ENCODE measurements around the gene TMEM147.
A peak's percentile ranks its signal among the peaks of the same experiment; 100 is the strongest.
"Not testable (repeated sequence)": the region's sequence is repeated elsewhere in the genome, so short reads cannot be mapped to it uniquely, and the experiment has no call there.

TMEM147 gene

DNA sequence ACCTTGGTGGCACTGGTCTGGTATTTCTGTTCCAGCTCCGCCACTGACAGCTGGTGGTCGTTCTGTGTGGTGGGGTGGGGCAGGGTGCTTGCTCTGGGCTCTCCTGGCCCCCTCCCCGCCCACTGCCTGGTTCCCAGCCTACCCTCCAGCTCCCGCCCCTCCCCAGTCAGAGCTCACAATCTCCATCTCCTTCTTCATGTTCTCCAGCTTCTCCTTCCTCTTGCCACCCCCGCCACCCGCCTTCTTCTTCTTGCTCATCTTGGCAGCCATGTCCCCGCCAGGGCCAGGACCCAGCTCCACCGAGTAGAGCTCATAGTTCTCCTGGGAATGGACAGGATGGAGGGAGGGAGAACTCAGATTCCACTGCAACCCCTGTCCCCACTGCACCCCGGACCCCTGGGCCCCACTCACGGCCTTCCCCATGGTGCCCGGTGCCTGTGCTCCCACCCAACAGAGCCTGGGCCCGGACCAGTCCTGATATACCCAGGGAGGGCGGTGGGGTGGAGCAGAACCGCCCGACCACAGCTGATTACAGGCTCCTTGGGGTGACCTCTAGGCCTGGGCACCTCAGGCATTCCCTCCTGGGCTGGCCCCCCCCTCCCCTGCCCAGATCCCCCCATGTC, 17.9 kb downstream of the TMEM147 start, which contains the start of gene ATP4A:
Gene ATP4A, minus strand, starts transcription at position 452 of the 623 bp plus-strand sequence. Its CDS starts 29 bp downstream, at position 423.
- no peak for DNase-seq (ENCODE audit: low spot score)

DNA sequence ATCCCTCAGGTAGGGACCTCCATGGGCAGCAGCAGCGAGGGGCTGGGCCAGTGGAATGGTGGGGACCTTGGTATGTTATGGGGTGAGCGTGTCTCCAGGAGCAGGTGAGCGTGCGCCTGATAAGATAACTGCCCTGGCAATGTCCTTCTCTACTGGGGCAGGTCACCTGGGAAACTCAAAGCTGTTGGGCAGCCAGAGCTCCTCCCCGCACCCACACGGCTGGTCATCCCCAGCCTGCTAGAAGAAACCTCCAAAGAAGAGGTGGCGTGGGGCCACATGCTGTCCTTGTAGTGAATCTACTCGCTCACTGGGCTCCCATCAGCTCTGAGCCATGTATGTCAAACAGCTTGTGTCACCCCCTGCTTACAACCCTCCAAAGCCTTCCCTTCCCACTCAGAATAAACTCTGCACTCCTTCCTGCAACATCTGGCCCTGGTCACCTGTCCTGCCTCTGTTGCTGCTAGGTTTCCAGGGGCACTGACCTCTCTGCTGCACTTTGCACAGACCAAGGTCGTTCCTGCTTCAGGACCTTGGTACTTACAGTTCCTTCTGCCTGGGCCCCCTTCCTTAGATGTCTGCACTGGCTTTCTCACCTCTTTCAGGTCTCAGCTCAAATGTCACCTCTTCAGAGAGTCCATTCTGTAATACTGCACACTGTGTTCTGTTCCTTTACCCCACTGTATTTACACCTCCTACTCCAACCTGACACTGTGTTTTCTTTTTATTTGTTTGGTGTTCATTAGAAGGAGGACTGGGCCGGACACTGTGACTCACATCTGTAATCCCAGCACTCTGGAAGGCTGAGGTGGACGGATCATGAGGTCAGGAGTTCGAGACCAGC, 19.8 kb downstream of the TMEM147 start:
- DNase-seq (ENCODE audit: low spot score): no peak

DNA sequence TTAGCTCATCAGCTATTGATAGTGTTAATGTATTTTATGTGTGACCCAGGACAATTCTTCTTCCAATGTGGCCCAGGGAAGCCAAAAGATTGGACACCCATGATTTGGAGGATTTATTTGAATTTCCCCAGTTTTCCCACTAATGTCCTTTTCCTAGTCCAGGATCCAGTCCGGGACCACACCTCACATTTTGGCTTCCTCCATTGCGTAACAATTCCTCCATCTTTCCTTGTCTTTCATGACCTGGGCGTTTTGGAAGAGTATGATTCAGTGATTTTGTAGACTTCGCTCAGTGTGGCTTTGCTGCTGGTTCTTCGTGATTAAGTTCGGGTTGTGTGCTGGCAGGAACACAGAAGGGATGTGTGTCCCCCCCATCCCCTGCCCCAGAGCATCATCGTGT, 21.3 kb downstream of the TMEM147 start:
- no peak for DNase-seq (ENCODE audit: low spot score)

DNA sequence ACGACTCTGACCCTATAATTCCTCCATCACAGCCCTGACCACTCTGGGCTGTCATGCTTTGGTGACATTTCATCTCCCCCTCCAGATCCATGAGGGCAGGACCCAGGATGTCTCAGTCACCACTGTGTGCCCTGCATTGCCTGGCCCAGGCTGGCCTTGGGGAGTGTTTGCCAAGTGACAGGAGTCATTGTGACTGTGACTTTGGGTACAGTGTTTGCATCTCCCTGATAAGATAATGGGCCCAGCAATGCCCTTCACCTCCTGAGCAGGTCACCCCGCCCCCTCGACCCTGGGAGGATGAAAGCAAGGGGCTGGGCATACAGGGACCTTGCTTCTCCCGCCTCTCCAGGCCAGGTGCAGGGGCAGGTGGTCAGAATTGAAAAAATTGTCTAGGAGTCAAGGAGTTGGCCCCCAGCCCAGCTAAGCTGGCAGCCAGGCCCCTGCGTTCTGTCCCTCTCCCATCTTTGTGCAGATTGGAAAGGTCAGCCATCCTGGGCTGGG, 23.9 kb downstream of the TMEM147 start:
- DNase-seq (ENCODE audit: low spot score): no peak

DNA sequence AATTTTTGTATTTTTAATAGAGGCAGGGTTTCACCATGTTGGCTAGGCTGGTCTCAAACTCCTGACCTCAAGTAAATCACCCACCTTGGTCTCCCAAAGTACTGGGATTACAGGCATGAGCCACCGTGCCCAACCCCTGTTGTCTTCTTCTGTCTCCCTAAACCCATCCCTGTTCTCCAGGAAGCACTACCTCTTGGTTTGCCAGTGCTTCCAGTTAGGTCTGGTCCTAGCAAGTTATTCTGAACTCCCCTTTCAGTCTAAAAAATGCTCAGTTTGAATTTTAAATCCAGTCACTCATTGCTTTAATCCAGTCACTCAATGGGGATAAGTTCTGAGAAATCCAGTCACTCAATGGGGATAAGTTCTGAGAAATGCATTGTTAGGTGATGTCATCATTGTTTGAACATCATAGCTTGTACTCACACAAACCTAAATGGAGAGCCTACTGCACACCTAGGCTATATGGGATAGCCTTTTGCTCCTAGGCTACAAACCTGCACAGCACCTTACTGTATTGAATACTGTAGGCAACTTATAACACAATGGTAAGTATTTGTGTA, 26.1 kb downstream of the TMEM147 start:
- no peak for DNase-seq (ENCODE audit: low spot score)

DNA sequence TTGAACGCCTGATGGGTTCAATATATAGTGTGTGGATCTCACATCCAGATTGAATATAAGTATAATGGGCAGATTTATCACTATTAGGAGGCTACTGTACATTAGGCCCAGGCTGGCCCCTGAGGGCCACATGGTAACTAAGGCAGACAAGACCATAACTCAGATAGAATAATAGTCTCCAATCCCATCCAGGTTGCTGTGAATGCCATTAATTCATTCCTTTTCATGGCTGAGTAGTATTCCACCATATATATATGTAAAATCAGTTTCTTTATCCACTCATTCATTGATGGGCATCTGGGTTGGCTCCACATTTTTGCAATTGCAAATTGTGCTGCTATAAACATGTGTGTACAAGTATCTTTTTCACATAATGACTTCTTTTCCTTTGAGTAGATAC, 32.5 kb downstream of the TMEM147 start:
- no peak for DNase-seq (ENCODE audit: low spot score)

DNA sequence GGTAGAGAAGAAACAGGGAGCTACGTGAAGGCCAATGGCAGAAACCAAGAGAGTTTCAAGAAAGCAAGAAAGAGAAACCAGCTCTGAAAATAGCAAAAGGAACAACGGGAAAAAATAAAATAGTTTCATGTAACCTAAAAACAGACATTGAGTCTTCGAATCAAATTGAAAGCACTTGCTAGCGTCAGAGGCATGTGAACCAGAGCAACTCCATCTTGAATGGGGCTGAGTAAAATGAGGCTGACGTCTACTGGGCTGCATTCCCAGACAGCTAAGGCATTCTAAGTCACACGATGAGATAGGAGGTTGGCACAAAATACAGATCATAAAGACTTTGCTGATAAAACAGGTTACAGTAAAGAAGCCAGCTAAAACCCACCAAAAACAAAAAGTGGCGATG, 33.3 kb downstream of the TMEM147 start:
- no peak for DNase-seq (ENCODE audit: low spot score)

DNA sequence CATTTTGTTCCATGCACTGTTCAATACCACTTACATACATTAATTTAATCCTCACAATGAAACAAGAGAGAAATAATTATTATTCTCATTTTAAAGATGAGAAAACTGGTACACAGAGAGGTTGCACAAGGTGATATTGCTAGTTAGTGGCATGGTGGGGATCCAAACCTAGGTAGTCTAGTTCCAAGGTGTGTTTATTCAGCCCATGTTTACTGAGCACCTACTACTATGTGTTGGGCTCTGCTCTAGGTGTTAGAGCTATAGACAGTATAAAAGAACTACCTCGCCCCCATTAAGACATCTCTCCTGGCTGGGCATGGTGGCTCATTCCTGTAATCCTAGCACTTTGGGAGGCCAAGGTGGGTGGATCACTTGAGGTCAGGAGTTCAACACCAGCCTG, 37.3 kb downstream of the TMEM147 start:
- no peak for DNase-seq (ENCODE audit: low spot score)

DNA sequence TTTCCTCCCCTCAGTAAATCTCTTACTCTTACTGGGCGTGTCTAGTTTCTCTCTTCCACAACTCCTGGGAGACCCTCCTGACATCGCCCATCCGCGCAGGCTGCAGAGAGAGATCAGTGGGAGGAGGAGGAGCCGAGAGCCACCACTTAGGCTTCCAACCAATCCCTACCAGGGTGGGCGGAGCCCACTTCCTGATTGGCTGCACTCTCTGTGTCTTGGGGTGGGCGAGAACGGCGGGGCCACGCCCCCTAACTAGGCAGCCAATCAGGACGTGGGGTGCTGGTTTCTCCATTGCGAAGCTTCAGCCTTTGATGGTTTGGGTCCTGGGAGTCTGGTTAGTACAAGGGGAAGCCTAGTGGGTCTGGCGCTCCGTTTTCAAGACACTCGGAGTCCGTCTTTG, 40.4 kb downstream of the TMEM147 start, which contains the start of gene PMIS2:
Gene PMIS2, plus strand, starts transcription at position 326 of the 400 bp plus-strand sequence. CDS start 87 bp downstream, outside the sequence.
- DNase-seq (ENCODE audit: low spot score): no peak

DNA sequence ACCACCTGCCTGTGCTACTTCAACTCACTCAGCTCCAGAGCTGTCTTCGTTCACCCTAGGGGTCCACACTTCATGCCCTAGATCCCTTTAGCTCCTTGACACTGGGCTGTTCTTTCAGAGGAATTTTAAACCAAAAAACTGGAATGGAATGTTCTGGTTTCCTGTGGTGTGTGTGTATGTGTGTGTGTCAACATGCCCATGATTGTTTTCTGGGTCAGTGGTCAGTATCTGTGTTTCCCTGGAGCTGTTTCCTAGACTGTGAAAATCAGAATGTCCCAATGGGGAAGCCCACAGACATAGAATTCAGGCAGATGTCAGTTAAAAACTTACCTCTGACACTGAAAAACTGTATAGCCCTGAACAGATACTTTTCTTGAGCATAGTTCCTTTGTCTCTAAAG, 41.9 kb downstream of the TMEM147 start:
- no peak for DNase-seq (ENCODE audit: low spot score)

DNA sequence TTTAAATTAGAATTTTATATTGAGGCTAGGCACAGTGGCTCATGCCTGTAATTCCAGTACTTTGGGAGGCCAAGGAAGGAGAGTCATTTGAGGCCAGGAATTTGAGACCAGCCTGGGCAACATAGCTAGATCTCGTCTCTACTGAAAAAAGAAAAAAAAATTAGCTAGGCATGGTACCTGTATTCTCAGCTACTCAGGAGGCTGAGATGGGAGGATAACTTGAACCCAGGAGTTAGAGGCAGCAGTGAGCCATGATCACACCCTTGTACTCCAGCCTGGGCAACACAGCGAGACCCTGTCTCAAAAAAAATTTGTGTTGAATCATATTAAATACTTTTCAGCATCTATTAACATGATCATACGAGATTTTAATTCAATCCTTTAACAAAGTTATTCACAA, 45.4 kb downstream of the TMEM147 start:
- DNase-seq (ENCODE audit: low spot score): no peak

DNA sequence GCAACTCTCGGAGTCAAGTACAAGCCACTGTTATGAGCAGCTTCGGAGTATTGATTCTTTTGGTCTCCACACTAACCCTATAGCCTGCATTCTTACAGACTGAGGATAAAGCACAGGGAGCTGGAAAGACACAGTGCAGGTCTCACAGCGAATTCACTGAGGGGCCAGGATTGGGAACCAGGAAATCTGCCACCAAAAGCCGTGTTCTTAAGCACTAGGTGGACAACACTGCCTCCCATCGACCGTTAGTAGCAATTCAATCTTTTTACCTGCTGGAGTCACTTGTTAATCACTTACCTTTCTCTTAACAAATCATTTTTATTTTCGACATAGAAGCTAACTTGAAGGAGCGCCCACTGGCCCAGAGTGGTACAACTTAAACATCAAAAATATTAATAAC, 46.8 kb downstream of the TMEM147 start:
- DNase-seq (ENCODE audit: low spot score): peak; percentile 25

DNA sequence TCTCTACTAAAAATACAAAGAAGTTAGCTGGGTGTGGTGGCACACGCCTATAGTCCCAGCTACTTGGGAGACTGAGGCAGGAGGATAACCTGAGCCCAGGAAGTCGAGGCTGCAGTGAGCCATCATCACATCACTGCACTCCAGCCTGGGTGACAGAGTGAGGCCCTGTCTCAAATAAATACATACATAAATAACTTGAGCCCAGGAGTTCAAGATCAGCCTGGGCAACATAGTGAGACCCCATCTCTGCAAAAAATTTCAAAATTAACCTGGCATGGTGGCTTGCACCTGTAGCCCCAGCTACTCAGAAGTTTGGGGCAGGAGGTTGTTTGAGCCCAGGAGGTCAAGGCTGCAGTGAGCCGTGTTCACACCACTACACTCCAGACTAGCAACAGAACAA, 49.6 kb downstream of the TMEM147 start:
- DNase-seq (ENCODE audit: low spot score): not testable (repeated sequence)

DNA sequence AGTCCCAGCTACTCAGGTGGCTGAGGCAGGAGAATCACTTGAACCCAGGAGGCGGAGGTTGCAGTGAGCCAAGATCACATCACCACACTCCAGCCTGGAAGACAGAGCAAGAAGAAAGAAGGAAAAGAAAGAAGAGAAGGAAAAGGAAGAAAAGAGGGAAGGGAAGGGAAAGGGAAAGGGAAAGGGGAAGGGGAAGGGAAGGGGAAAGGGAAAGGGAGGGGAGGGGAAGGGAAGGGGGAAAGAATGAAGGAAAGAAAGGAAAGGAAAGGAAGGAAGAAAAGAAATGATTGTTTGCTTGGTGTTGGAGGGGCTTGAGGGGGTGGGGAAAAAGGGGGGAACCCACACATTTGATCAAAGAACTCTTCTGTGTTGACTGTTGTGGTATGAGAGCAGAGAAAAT, 50.5 kb downstream of the TMEM147 start:
- no peak for DNase-seq (ENCODE audit: low spot score)

DNA sequence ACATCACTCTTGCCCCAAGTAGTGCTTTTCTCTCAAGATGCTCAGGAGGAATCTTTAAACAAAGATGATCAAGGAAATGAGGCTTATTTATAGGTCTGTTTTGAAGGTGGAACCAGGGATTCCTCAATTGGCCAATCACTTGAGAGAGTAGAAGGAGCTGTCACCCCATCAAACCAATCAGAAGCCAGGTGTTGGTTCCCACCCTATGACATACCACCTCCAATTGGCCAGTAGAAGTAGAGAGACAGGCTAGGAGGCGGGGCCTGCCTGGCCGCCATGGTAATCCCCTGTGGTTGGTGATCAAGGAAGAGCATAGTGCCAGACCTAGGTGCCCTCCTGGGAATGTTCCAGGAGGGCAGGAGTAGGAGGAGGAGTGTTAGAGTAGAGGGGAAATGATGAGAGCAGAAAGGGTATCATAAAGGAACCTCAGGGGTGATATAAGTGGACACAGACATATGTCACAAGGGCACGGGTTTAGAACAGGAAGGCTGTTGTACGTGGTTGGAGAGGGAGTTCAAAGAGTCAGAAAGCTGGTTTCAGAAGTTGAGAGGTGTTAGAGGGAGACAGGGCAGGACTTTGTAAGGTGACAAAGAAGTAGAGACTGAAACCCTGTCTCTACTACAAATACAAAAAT, 51.1 kb downstream of the TMEM147 start:
- no peak for DNase-seq (ENCODE audit: low spot score)
